Measurements from ENCODE around the gene PLEKHS1. TPM values are rescaled to one million over a fixed set of nuclear protein-coding genes. Genes with fewer than 3 reads are reported as not detected.
A peak's percentile ranks its signal among the peaks of the same experiment; 100 is the strongest.

Gene PLEKHS1
- polyA plus RNA-seq, 1 of the 3 experiments (the other 2 are of a cell fraction) = not detected

DNA sequence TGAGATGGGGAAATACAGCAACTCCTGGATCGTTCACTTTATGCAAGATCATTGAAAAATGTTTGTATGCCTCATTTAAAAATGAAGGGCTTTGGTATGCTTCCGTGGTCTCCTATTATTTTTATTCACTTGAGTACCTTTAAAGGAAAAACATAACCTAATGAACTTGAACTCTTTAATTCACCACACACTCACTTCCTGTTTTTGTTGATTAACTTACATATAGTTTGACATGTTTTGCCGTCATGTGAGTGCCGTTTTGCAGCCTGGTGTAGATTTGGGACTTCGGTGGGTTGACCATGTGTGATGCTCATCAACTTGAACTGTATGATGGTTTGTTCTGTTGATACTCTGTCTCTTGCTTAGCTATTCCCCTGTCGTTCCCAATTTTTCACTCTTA is 42.8 kb upstream of the PLEKHS1 start (continued):
- TF ChIP-seq, protein P1, sequence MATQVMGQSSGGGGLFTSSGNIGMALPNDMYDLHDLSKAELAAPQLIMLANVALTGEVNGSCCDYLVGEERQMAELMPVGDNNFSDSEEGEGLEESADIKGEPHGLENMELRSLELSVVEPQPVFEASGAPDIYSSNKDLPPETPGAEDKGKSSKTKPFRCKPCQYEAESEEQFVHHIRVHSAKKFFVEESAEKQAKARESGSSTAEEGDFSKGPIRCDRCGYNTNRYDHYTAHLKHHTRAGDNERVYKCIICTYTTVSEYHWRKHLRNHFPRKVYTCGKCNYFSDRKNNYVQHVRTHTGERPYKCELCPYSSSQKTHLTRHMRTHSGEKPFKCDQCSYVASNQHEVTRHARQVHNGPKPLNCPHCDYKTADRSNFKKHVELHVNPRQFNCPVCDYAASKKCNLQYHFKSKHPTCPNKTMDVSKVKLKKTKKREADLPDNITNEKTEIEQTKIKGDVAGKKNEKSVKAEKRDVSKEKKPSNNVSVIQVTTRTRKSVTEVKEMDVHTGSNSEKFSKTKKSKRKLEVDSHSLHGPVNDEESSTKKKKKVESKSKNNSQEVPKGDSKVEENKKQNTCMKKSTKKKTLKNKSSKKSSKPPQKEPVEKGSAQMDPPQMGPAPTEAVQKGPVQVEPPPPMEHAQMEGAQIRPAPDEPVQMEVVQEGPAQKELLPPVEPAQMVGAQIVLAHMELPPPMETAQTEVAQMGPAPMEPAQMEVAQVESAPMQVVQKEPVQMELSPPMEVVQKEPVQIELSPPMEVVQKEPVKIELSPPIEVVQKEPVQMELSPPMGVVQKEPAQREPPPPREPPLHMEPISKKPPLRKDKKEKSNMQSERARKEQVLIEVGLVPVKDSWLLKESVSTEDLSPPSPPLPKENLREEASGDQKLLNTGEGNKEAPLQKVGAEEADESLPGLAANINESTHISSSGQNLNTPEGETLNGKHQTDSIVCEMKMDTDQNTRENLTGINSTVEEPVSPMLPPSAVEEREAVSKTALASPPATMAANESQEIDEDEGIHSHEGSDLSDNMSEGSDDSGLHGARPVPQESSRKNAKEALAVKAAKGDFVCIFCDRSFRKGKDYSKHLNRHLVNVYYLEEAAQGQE (IDR thresholded peaks at IDR 0.05; ENCODE audit: low read depth, low read length) = no peak
- TF ChIP-seq EZH2phosphoT487 (IDR thresholded peaks at IDR 0.05; ENCODE audit: borderline replicate concordance, low read depth) = no peak
- no peak for TF ChIP-seq RFX5 (IDR thresholded peaks at IDR 0.05; ENCODE audit: low read length)
- no peak for TF ChIP-seq TEAD4 (IDR thresholded peaks at IDR 0.05; ENCODE audit: borderline replicate concordance, insufficient read depth)
- TF ChIP-seq MEF2A (IDR thresholded peaks at IDR 0.05; ENCODE audit: borderline replicate concordance, low read depth) = no peak

GRCh38 chr10:113709221-113709838 is 42.2 kb upstream of the PLEKHS1 start:
- Histone ChIP-seq H3K4me2 (peak overlapping the region; percentile 27), H3F3A (replicated peaks; ENCODE audit: insufficient read depth) (no peaks in the 10 kb centered on the region), H3K9ac (no peak overlapping the region), H4K20me1 (ENCODE audit: insufficient read depth) (0 out of 2 replicates have a peak, but pooled peaks cover 4% of the 10 kb centered on the region), H3K27ac (ENCODE audit: low read depth in 2 of 2, low read length in 1 of 2) (peak overlapping the region in 1 of 2 experiments; percentile 47; a peak in 3 of 4 replicates), H2AFZ (ENCODE audit: low read depth) (no peak overlapping the region), H3K27me3 (ENCODE audit: insufficient read depth) (no peaks in the 10 kb centered on the region), H3K9me2 (no peaks in the 10 kb centered on the region), H3K4me1 (ENCODE audit: control insufficient read depth in 1 of 2, insufficient read depth in 2 of 2, low read depth in 1 of 2, low read length in 1 of 2) (peaks cover 6 to 39% of the 10 kb centered on the region in 2 experiments; a peak in 3 of 4 replicates), H3K9me3 (no peaks in the 10 kb centered on the region), H3K4me3 (ENCODE audit: low read depth in 2 of 2, low read length in 1 of 2) (0 out of 4 replicates have a peak overlapping the region, but pooled peaks of 1 of the 2 experiments have one; percentile 4), H3K36me3 (replicated peaks in 1 of 2; ENCODE audit: control insufficient read depth in 1 of 2, insufficient read depth in 2 of 2, low read length in 1 of 2) (no peaks in the 10 kb centered on the region), H3K79me2 (ENCODE audit: insufficient read depth) (no peaks in the 10 kb centered on the region; the same call in 1 of the 2 replicates)
- WGBS (ENCODE audit: low lambda C conversion rate) = 39% methylated on average over 8 of the region's 8 CpGs
- ChIA-PET POLR2A (interaction anchor here (0.6 kb wide), 1 partner anchor 535 kb away, joined by 4 read pairs; no protein-coding TSS in a partner anchor), CTCF (interaction anchor here (0.9 to 1.8 kb wide), 5 partner anchors 23 to 394 kb away, joined by 3 to 5 read pairs (median 3); partner anchors contain the start of gene CASP7)
- DNase-seq = no peak
- peak; percentile 50; the same call in 1 of the 2 replicates for TF ChIP-seq POLR2AphosphoS5 (IDR thresholded peaks at IDR 0.05; ENCODE audit: low read depth, low read length)
- no peak for TF ChIP-seq TEAD4 (IDR thresholded peaks at IDR 0.05; ENCODE audit: borderline replicate concordance, insufficient read depth)
- no peak for TF ChIP-seq USF1 (IDR thresholded peaks at IDR 0.05; ENCODE audit: borderline replicate concordance, low read depth)
- no peak for TF ChIP-seq CHD2 (IDR thresholded peaks at IDR 0.05; ENCODE audit: low read length, partially characterized antibody)
- peak; percentile 68; the same call in 1 of the 2 replicates for TF ChIP-seq FOSL2 (IDR thresholded peaks at IDR 0.05; ENCODE audit: borderline replicate concordance, low read depth)
- TF ChIP-seq RCOR1 (IDR thresholded peaks at IDR 0.05; ENCODE audit: low read length) = no peak
- no peak for TF ChIP-seq GABPA (IDR thresholded peaks at IDR 0.05; ENCODE audit: low read depth)
- TF ChIP-seq RFX5 (IDR thresholded peaks at IDR 0.05; ENCODE audit: low read length) = no peak
- TF ChIP-seq, protein P2, sequence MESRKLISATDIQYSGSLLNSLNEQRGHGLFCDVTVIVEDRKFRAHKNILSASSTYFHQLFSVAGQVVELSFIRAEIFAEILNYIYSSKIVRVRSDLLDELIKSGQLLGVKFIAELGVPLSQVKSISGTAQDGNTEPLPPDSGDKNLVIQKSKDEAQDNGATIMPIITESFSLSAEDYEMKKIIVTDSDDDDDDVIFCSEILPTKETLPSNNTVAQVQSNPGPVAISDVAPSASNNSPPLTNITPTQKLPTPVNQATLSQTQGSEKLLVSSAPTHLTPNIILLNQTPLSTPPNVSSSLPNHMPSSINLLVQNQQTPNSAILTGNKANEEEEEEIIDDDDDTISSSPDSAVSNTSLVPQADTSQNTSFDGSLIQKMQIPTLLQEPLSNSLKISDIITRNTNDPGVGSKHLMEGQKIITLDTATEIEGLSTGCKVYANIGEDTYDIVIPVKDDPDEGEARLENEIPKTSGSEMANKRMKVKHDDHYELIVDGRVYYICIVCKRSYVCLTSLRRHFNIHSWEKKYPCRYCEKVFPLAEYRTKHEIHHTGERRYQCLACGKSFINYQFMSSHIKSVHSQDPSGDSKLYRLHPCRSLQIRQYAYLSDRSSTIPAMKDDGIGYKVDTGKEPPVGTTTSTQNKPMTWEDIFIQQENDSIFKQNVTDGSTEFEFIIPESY (IDR thresholded peaks at IDR 0.05; ENCODE audit: borderline replicate concordance, low read depth) = no peak
- TF ChIP-seq RAD21 (IDR thresholded peaks at IDR 0.05; ENCODE audit: low read length) = no peak
- no peak for TF ChIP-seq ELF1 (IDR thresholded peaks at IDR 0.05)
- peak; percentile 15; the same call in 1 of the 2 replicates for TF ChIP-seq NFIC (IDR thresholded peaks at IDR 0.05; ENCODE audit: borderline replicate concordance)
- TF ChIP-seq FOXM1 (IDR thresholded peaks at IDR 0.05; ENCODE audit: low read depth) = no peak
- peak; percentile 89 for TF ChIP-seq TCF12 (IDR thresholded peaks at IDR 0.05)
- TF ChIP-seq PBX3 (IDR thresholded peaks at IDR 0.05) = peak; percentile 77
- TF ChIP-seq EP300 (IDR thresholded peaks at IDR 0.05; ENCODE audit: borderline replicate concordance in 1 of 2, low read depth in 1 of 2, low read length in 1 of 2) = peak in 1 of 2 experiments; percentile 54; a peak in 1 of 4 replicates
- no peak for TF ChIP-seq MEF2A (IDR thresholded peaks at IDR 0.05; ENCODE audit: borderline replicate concordance, low read depth)
- TF ChIP-seq, protein P3, sequence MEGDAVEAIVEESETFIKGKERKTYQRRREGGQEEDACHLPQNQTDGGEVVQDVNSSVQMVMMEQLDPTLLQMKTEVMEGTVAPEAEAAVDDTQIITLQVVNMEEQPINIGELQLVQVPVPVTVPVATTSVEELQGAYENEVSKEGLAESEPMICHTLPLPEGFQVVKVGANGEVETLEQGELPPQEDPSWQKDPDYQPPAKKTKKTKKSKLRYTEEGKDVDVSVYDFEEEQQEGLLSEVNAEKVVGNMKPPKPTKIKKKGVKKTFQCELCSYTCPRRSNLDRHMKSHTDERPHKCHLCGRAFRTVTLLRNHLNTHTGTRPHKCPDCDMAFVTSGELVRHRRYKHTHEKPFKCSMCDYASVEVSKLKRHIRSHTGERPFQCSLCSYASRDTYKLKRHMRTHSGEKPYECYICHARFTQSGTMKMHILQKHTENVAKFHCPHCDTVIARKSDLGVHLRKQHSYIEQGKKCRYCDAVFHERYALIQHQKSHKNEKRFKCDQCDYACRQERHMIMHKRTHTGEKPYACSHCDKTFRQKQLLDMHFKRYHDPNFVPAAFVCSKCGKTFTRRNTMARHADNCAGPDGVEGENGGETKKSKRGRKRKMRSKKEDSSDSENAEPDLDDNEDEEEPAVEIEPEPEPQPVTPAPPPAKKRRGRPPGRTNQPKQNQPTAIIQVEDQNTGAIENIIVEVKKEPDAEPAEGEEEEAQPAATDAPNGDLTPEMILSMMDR (IDR thresholded peaks at IDR 0.05) = no peak
- no peak for TF ChIP-seq RXRA (IDR thresholded peaks at IDR 0.05; ENCODE audit: borderline replicate concordance, low read depth)

Data from SK-N-SH (cell line).